GM18520 (cell line): ENCODE measurements around the gene NAPG.
"Not testable (repeated sequence)": the region's sequence is repeated elsewhere in the genome, so short reads cannot be mapped to it uniquely, and the experiment has no call there.

Experiments used
- ATAC-seq: cut with Tn5 transposase; IDR thresholded peaks from one replicate; pipeline ENCODE4 v1.9.1; 2021; ENCODE audit not compliant: unreplicated experiment

The NAPG gene

DNA sequence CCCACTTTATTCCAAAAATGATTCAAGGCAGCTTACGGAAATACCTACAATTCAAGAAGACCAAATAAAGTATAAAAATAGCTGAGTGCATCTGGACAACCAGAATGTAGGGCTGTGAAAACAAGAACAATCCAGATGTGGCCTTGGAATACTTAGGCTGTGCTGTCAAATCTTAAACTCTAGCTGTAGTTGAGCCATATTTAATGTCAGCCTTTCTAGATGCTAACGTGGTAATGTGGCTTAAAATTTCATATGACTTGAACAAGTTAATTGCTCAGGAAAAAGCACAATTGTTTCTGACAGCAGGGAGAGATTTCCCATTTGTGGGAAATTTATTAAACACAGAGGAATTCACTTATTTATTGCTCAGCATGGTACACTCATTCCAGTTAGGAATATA is 14.6 kb upstream of the NAPG start:
- ATAC-seq, result no peak

GRCh38 chr18:10514082-10514481 is 11.7 kb upstream of the NAPG start:
- no peak for ATAC-seq

DNA sequence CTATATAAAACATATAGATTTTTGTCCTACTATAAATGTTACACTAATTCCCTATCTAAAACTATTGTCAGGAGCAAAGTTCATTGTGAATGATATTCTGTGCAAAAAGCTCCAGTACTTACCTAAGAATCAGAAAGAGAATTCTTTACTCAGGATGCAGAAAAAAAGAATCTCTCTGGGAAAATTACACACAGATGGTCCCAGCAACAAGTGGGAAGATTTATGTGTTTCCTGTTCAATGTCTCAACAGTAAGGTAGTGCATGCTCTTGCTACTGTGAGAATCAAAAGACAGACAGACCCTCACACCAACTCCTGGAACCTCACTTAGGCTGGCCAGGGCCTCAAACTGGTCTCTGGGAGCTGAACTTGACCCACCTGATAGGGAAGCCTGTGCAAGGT is 11.2 kb upstream of the NAPG start:
- no peak for ATAC-seq

- no peak for ATAC-seq
Measured at GRCh38 chr18:10515456-10515855, 10.4 kb upstream of the NAPG start.

GRCh38 chr18:10516078-10516477 is 9.7 kb upstream of the NAPG start:
- ATAC-seq, result no peak

GRCh38 chr18:10518595-10519255 is 7.1 kb upstream of the NAPG start:
- no peak for ATAC-seq

GRCh38 chr18:10519366-10519765 is 6.5 kb upstream of the NAPG start:
- no peak for ATAC-seq

- ATAC-seq, result peak; percentile 57
Measured at GRCh38 chr18:10519999-10520935, 5.6 kb upstream of the NAPG start.

DNA sequence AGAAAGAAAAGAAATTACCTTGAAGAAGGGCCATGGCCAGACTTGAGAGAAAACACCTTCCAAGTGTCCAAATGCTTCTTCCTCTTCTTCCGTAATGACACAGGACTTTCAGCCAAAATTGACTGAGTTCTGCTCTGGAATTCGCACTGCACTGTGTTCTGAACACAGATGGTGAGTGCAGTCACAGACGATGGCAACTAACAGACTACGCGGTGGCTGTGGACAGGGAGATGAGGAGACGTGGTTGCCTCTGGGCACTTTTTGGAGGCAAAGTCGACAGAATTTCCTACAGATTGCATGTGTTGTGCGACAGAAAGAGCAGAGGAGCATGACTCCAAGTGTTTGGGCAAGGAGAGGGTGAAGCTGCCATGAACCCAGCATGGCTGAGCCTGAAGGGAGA is 4.3 kb upstream of the NAPG start:
- ATAC-seq, result no peak

- ATAC-seq, result no peak
Measured at GRCh38 chr18:10522574-10522973, 3.3 kb upstream of the NAPG start.

DNA sequence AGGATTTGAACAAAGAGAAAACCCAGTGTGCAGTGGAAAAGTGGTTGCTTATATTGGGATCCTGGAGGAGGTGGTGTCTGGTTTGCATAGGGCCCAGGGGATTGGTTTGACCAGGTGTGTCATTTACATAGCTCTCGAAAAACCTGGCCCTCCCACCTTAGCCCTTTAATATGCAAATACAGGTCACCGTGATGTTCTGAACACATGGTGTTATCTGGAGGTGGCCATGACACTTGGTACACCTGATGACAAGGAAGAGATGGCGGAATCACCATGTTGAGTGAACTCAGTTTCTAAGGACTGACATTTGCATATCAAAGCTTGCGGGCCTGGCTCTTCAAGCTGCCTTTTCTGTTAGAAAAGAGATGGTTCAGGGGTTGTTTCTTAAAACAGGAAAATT is 2.3 kb upstream of the NAPG start:
- no peak for ATAC-seq

DNA sequence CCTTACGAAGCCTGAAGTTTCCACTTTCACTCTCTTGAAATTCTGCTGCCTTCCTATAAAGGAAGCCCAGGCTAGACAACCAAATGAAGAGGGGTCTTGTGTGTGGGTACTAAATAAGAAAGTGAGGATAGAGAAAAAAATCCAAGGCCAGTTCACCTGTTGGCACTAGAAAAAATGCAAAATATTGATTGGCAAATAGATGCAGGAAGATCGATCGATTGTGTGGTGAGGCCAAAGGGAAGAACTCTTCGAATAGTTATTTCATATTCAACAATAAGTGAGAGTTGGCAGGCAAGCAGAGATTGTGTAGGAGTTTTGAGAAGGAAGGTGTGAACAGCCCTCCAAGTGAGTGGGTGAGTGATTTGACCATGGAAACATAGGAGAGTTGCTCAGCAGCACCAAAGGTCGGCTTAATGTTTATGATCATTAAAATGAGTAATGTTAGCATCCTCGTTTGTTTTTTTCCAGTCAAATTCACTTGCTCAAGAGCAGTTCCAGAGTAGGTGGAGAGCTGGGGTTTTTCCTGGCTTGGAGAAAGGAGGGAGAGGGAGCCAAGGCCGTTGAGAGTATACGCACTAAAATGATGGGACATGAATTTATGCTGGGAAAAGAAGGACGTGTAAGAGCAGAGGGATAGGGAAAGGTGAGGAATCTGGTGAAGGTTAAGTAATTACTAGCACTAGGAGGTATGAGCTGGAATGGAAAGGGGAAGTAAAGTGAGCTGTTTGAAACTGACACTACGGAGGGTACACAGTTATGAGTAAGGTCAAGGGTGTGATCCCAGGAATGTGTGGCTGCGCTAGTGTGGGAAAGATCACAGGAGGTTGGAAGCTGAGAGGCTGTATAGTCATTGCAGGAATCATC is 1.1 kb upstream of the NAPG start:
- no peak for ATAC-seq

- ATAC-seq, result no peak
Measured at GRCh38 chr18:10525371-10525691, 496 bp upstream of the NAPG start.

- ATAC-seq, result no peak
Measured at GRCh38 chr18:10526561-10526949, 728 bp downstream of the NAPG start.

DNA sequence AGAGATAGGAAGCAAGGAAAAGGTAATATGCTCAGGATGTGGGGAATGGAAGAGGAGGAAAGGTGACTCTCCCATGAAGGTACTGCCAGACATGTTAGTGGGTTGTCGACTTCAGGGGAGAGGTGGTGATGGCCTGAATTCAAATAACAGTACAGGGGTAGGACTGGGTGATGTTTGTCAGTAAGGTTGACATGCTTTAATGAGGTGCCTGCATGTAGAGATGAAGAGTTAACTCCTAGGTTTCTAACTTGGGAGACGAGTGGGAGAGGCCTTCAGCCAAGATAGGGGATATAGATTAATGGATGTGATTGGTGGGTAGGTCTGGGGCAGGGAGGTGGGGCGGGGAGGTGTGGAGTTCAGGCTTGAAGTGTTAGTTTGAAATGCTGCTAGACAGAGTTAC is 2.6 kb downstream of the NAPG start:
- ATAC-seq, result no peak

DNA sequence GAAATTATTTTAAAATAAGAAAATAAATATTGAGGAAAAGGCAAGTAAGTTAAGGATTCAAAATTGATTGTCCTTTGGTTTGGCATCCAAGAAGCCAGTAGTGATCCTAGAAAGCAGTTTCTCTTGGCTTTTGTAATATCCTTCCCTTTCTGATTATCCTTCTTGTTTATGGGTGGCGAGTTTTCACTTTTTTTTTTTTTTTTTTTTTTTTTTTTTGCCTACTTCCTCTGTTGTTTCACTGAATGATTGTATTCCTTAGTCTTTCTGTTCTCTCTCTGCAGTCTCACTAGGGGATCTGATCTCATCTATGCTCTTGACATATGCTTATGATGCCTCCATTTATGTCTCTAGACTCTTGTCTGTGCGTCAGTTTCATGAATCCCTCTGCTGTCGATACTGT is 4.2 kb downstream of the NAPG start:
- no peak for ATAC-seq

GRCh38 chr18:10530852-10531251 is 5.0 kb downstream of the NAPG start:
- ATAC-seq, result no peak

DNA sequence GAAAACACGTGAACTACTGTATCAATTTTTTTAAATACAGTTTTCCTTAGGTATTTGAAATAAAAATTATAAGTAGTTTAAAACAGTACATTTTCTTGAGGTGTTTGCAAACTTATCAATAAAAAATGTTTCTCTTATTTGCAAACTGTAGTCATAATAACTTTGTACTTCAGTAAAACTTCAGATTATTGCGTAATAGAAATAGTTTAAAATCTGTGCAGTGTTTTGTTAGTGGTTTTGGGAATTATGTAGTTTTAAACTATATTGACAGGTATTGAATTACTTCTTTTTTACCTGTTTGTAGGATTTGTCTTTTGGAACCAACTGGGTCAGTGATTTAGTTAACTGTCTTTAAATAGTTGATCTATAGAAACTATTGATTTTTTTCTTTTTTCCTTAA is 7.3 kb downstream of the NAPG start:
- no peak for ATAC-seq

GRCh38 chr18:10536280-10536679 is 10.5 kb downstream of the NAPG start:
- ATAC-seq, result no peak

DNA sequence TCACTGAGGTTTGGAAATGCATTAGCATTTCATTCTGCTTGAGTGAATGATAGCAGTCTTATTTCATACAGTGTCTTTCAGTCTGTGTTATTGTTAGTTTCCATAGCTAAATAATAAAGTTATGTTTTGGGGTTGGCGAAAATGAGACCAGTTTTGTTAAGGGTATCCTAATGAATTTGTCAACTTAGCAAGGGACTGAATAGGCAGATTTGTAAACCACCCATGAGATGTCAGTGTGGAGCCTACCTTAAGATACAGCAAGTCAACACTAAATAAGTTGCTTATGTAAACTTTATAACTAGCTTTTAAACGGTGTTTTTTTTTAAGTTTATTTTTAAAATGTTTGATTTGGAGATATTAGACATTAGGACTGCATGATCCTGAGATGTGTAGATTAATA is 11.9 kb downstream of the NAPG start:
- ATAC-seq, result no peak

GRCh38 chr18:10539124-10539523 is 13.3 kb downstream of the NAPG start:
- ATAC-seq, result not testable (repeated sequence)

DNA sequence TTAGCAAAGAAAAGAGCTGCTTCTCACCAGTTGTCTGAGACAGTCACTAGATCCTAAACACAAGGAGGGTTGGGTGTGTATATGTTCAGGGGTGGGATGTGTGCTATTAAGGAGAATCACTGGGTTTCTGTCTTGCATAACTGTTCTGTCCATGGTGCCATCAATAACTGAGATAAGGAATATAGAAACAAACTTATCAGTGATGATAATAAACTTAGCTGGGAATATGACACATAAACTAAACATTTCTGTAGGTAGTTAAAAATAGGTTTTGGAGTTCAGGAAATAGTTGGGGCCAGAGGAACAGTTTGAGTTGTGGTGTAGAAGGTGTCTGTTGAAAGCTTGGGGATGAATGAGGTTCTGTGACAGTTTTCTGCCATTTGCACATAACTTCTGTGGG is 17.4 kb downstream of the NAPG start:
- no peak for ATAC-seq
